GM12875 (cell line): ENCODE measurements around the gene MSL1.

Source experiments
- H3K4me3 ChIP-seq: one replicate; pipeline ENCODE4 v1.5.1; 2011; ENCODE audit warnings: low read depth, low read length, control low read depth
- TF ChIP-seq, protein P1 (sequence below): IDR thresholded peaks from 2 replicates; pipeline ENCODE4 v1.5.1; 2011; ENCODE audit warnings: low read depth, mild to moderate bottlenecking, control low read depth, inconsistent platforms, low read length, moderate library complexity, borderline replicate concordance; ENCODE audit not compliant: insufficient read depth

Gene MSL1

DNA sequence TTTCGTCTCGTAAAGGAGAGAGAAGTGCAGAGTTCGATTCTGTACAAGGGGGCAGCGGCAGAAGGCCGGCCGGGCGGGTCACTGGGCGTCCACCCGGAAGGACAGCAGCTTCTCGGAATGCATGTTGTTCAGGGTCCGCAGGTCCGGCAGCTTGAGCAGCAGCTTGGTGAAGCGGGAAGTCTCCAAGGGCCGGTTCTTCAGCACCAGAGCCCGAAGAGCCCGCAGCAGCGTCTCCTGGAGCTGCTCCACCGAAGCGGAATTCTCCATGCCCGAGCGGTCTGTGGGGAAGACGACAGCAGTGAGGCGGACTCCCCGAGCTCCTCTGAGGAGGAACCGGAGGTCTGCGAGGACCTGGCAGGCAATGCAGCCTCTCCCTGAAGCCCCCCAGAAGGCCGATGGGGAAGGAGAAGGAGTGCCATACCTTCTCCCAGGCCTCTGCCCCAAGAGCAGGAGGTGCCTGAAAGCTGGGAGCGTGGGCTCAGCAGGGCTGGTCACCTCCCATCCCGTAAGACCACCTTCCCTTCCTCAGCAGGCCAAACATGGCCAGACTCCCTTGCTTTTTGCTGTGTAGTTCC, 28.7 kb upstream of the MSL1 start:
- H3K4me3 ChIP-seq: no peak overlapping the region
- TF ChIP-seq, protein P1, sequence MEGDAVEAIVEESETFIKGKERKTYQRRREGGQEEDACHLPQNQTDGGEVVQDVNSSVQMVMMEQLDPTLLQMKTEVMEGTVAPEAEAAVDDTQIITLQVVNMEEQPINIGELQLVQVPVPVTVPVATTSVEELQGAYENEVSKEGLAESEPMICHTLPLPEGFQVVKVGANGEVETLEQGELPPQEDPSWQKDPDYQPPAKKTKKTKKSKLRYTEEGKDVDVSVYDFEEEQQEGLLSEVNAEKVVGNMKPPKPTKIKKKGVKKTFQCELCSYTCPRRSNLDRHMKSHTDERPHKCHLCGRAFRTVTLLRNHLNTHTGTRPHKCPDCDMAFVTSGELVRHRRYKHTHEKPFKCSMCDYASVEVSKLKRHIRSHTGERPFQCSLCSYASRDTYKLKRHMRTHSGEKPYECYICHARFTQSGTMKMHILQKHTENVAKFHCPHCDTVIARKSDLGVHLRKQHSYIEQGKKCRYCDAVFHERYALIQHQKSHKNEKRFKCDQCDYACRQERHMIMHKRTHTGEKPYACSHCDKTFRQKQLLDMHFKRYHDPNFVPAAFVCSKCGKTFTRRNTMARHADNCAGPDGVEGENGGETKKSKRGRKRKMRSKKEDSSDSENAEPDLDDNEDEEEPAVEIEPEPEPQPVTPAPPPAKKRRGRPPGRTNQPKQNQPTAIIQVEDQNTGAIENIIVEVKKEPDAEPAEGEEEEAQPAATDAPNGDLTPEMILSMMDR: no peak

DNA sequence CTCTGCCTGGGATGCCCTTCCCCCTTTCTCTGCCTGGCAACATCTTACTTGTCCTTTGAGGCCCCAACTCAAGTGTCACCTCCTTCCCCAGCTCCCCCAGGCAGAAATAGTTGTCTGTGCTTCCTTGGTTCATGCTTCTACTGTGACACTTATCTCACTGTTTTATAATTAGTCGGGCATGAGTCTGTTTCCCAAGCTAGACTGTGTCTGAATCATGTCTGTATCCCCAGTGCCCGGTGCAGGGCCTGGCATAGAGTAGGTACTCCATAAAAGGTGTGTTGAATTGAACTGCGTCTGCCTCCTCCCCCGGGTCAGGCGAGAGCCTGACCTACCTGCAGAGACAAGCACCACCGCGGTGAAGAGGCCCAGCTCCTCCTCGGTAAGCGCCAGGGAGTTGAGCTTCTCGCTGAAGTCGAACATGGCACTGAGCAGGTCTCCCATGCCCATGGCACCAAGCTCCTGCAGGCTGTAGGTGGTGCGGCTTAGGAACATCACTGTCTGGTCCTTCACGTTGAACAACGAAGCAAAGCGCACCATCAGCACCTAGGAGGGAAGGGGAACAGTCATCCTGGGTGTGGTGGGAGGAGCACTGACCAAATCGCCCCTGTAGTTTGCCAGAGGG, 28.1 kb upstream of the MSL1 start:
- no peak overlapping the region for H3K4me3 ChIP-seq
- TF ChIP-seq, protein P1: no peak

DNA sequence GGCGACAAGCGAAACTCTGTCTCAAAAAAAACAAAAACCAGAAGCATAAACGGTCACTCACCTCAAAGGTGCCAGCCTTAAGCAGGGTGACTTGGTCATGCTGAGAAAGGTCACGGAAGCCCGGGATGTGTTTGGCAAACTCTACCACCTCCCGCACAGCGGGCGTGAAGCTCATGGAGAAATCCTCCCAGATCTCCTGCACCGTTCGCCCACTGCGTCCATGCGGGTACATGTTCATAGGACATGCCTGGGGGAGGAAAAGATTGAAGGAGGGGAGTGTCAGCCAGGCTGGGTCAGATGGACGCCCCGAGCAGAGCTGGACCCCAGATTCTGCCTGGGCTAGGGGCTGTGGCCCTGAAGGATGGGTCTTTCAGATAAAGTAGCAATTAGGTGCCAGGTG, 26.9 kb upstream of the MSL1 start:
- H3K4me3 ChIP-seq: no peak overlapping the region
- TF ChIP-seq, protein P1: no peak

DNA sequence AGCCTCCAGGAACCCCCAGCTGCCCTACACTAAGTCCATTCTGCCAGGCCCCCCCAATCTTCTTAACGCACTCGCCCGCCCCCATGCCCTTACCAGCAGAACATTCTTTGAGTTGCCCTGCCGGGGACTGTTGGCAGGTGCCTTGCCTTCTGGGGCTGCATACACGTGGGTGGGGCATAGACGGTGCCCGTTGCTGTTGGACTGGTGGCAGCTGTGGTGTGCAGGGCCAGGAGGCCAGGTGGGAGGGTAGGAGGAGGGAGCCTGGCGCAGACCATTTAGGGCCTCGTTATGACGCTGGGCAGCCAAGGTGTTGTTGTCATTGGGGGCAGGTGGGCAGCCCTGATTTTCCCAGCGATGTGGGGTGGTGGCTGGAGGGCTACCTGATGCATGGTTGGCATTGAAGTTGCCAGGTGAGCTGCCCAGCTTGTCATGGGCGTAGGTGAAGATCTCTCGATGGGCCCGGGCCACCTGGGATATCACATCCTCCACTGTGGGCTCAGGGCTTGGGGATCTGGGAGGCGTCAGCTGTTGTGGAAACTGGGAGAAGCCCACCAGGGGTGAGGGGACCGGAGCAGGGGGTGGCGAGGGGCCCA, 26.3 kb upstream of the MSL1 start:
- TF ChIP-seq, protein P1: no peak
- H3K4me3 ChIP-seq: no peak overlapping the region

DNA sequence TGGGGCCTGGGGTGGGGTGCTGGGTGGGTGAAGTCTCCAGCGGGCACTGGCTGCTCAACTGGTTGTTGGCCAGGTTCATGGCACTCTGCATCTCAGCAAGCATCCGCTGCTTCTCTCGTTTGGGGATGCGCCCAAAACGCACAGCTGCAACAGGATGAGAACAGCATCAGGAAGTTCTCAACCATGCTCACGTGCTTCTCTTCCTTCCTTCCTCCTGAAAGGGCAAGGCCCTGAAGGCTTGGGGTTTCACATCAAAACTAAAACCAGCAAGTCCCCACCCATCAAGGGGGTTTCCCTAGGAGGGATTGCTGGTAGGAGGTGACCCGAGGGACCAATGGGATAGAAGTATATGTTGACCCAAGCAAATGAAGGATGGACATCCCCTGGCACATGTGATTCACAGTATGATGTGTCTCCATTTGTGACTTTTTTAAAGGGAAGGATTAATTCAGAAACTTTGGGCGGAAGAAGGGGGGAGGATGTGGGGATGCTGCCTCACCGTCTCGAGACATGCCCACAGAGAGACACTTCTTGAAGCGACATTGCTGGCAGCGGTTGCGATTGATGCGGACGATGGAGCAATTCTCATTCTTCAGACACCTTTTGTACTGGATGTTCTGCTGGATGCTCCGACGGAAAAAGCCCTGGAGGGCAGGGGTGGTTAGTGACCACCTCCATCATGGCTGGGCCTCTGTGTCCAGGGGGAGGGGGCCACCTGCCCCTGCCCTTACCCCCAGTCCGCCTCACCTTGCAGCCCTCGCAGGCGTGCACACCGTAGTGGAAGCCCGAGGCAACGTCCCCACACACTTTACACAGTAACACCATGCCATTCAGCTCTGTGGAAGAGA, 25.6 kb upstream of the MSL1 start:
- TF ChIP-seq, protein P1: no peak
- peak overlapping the region; percentile 44 for H3K4me3 ChIP-seq

DNA sequence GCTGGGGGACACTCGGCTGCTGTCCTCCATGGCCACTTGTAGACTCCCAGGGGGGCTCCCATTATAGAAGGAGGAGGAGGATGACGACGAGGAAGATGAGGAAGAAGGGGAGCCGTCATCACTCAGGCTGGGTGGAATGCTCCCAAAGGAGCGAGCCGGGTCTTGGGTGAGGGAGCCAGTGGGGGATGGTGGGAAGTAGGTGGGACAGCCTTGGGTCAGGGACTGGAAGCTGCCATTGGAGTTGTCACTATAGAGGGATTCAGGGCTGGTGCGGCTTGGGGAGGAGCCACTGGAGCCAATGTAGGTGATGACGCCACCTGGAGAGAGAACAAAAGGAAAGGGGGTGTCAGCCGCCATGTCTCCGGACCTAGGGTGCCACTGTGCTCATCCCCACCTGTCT, 24.7 kb upstream of the MSL1 start:
- TF ChIP-seq, protein P1: no peak
- H3K4me3 ChIP-seq: peak overlapping the region; percentile 44
